Gastrocnemius medialis (tissue), 4 donors: ENCODE measurements around the gene SLC30A2. TPM values are rescaled to one million over a fixed set of nuclear protein-coding genes. Genes with fewer than 3 reads are reported as not detected.

Experiments used
- ATAC-seq, 2 donors: fragments of 150-250 bp; one replicate each; pipeline ENCODE4 v1.9.1; 2016
- DNase-seq, 2 donors: peaks; one replicate each; pipeline ENCODE4 v3.0.0-alpha.2; 2019
- H3K27ac ChIP-seq, 4 donors: fragments of 200-600 bp; sonication (generic); 1 replicate in 1 of 4; 2 replicates in 3 of 4; pipeline ENCODE4 v1.5.1; 2016 to 2018; ENCODE audit warnings: mild to moderate bottlenecking in 2 of 4, moderate library complexity in 1 of 4
- H3K27me3 ChIP-seq, 3 donors: fragments of 200-600 bp; sonication (generic) in 2 of 3; 1 replicate in 1 of 3; 2 replicates in 2 of 3; pipeline versions ENCODE4 v1.5.1 to v1.6.0; 2016 to 2019; ENCODE audit warnings: mild to moderate bottlenecking in 1 of 3, moderate library complexity in 1 of 3
- H3K36me3 ChIP-seq, 2 donors: fragments of 200-600 bp; sonication (generic) in 1 of 2; one replicate each; pipeline ENCODE4 v1.5.1; 2017 to 2018
- H3K4me1 ChIP-seq, 2 donors: fragments of 200-600 bp; sonication (generic) in 1 of 2; one replicate each; pipeline ENCODE4 v1.5.1; 2016 to 2017; ENCODE audit warnings: mild to moderate bottlenecking in 2 of 2
- H3K4me3 ChIP-seq, 4 donors: fragments of 200-600 bp; sonication (generic) in 3 of 4; 1 replicate in 1 of 4; 2 replicates in 3 of 4; pipeline ENCODE4 v1.5.1; 2016 to 2019; ENCODE audit warnings: mild to moderate bottlenecking in 2 of 4
- H3K9me3 ChIP-seq, 3 donors: fragments of 200-600 bp; sonication (generic) in 2 of 3; 1 replicate in 1 of 3; 2 replicates in 2 of 3; pipeline ENCODE4 v1.5.1; 2016 to 2019
- CTCF ChIP-seq, 5 experiments: fragments of 450-650 bp in 3 of 5; fragments of 200-600 bp in 2 of 5; sonication (generic) in 2 of 5; IDR thresholded peaks in 4 of 5; conservative IDR thresholded peaks in 1 of 5; 1 replicate in 4 of 5; 2 replicates in 1 of 5; pipeline ENCODE4 v1.5.1; 2016 to 2019; ENCODE audit warnings: antibody characterized with exemption in 5 of 5, mild to moderate bottlenecking in 3 of 5, moderate library complexity in 3 of 5
- POLR2A ChIP-seq, 2 donors: fragments of 450-650 bp; IDR thresholded peaks; one replicate each; pipeline ENCODE4 v1.6.1; 2017; ENCODE audit warnings: antibody characterized with exemption in 2 of 2, mild to moderate bottlenecking in 2 of 2, moderate library complexity in 2 of 2
- in situ Hi-C, 4 donors: fragments of 200-750 bp; cut with MboI; loops; one replicate each; pipeline versions ENCODE4 v1.15.0 to v1.8.0; 2017; ENCODE audit warnings: low sequenced_read_pairs in 4 of 4
- intact Hi-C: fragments of 100-400 bp; cut with DNase I; formaldehyde crosslinking; loops from one replicate; pipeline ENCODE4 v1.15.1; 2023; ENCODE audit warnings: low total_unique reads
- total RNA-seq, 4 donors: library from RNA; depleted of rRNA; stranded (reverse); fragments of >200 nt; gene quantifications; one replicate each; pipeline versions ENCODE4 v1.1.0 to v1.2.3, GENCODE V29; 2016

SLC30A2 gene
- total RNA-seq, 4 donors from 2014 or later, result 1.2 to 5.2 (median 3.1) TPM

- ATAC-seq, result peak; percentile 56 to 79
- no peaks in the 10 kb centered on the region for H3K9me3 ChIP-seq
- intact Hi-C loops, result no loop called here
- peak within 1 kb of the TSS; percentile 65 to 85 (median 76) for H3K4me3 ChIP-seq
- peaks cover 11 to 44% of the 10 kb centered on the region in 2 donors for H3K36me3 ChIP-seq
- TF ChIP-seq POLR2A (IDR thresholded peaks at IDR 0.05) (peak; percentile 97 to 99), CTCF (IDR thresholded peaks at IDR 0.05 in 4 of 5, conservative IDR thresholded peaks at IDR 0.05 in 1 of 5) (peak in 2 of 5 experiments; percentile 12 to 32)
- peaks cover 24 to 32% of the 10 kb centered on the region in 2 donors for H3K4me1 ChIP-seq
- H3K27ac ChIP-seq, result peak within 1 kb of the TSS; percentile 88 to 96 (median 94)
- in situ Hi-C loops, result no loop called here
- DNase-seq, result peak; percentile 94 to 98
- H3K27me3 ChIP-seq, result no peaks in the 10 kb centered on the region
Measured at GRCh38 chr1:26067432-26067911, 21.6 kb upstream of the SLC30A2 start, which contains the start of gene TRIM63. Gene TRIM63, minus strand, starts transcription at chr1:26067630. Its CDS starts 136 bp downstream, at chr1:26067494.

GRCh38 chr1:26066857-26067256 lies 20.9 kb upstream of the SLC30A2 start:
- Histone ChIP-seq H3K27ac (peak overlapping the region; percentile 88 to 96 (median 94)), H3K9me3 (no peaks in the 10 kb centered on the region), H3K4me1 (peaks cover 24 to 29% of the 10 kb centered on the region in 2 donors), H3K27me3 (no peaks in the 10 kb centered on the region), H3K36me3 (peaks cover 11 to 50% of the 10 kb centered on the region in 2 donors), H3K4me3 (peak overlapping the region; percentile 65 to 85 (median 76))
- in situ Hi-C loops (no loop called here), intact Hi-C loops (no loop called here)
- DNase-seq (peak in 1 of 2 donors; percentile 60), ATAC-seq (no peak)
- TF ChIP-seq POLR2A (IDR thresholded peaks at IDR 0.05), result no peak
- no peak for TF ChIP-seq CTCF (IDR thresholded peaks at IDR 0.05 in 4 of 5, conservative IDR thresholded peaks at IDR 0.05 in 1 of 5)

- intact Hi-C loops (no loop called here), in situ Hi-C loops (no loop called here)
- H3K27me3 ChIP-seq, result no peaks in the 10 kb centered on the region
- DNase-seq, result no peak
- TF ChIP-seq POLR2A (IDR thresholded peaks at IDR 0.05) (peak in 1 of 2 donors; percentile 10), CTCF (IDR thresholded peaks at IDR 0.05 in 4 of 5, conservative IDR thresholded peaks at IDR 0.05 in 1 of 5) (no peak)
- H3K36me3 ChIP-seq, result peaks cover 11 to 57% of the 10 kb centered on the region in 2 donors
- peak overlapping the region; percentile 65 to 85 (median 76) for H3K4me3 ChIP-seq
- peak overlapping the region; percentile 88 to 96 (median 94) for H3K27ac ChIP-seq
- no peak for ATAC-seq
- H3K9me3 ChIP-seq, result no peaks in the 10 kb centered on the region
- peaks cover 21 to 22% of the 10 kb centered on the region in 2 donors for H3K4me1 ChIP-seq
Measured at GRCh38 chr1:26066160-26066559, 20.2 kb upstream of the SLC30A2 start.

GRCh38 chr1:26064553-26064952 lies 18.6 kb upstream of the SLC30A2 start:
- Histone ChIP-seq H3K4me1 (peaks cover 13 to 14% of the 10 kb centered on the region in 2 donors), H3K27me3 (no peaks in the 10 kb centered on the region), H3K4me3 (peak overlapping the region; percentile 65 to 85 (median 76)), H3K9me3 (no peaks in the 10 kb centered on the region), H3K36me3 (peaks cover 11 to 73% of the 10 kb centered on the region in 2 donors), H3K27ac (peak overlapping the region; percentile 88 to 96 (median 94))
- ATAC-seq (no peak), DNase-seq (no peak)
- intact Hi-C loops (no loop called here), in situ Hi-C loops (no loop called here)
- no peak for TF ChIP-seq CTCF (IDR thresholded peaks at IDR 0.05 in 4 of 5, conservative IDR thresholded peaks at IDR 0.05 in 1 of 5)
- TF ChIP-seq POLR2A (IDR thresholded peaks at IDR 0.05), result no peak
